ENCODE data around the gene CHKB. TPM values are rescaled to one million over a fixed set of nuclear protein-coding genes. Genes with fewer than 3 reads are reported as not detected.

CHKB gene
- total RNA-seq, 1 donor from 2014 or later: 47.4 TPM

- TF ChIP-seq CTCF (IDR thresholded peaks at IDR 0.05): no peak
- no peaks in the 10 kb centered on the region for H3K9me3 Mint-ChIP-seq (ENCODE audit: low read depth)
Measured at GRCh38 chr22:50626850-50627641, 44.4 kb upstream of the CHKB start.

GRCh38 chr22:50626314-50626849 is 43.7 kb upstream of the CHKB start:
- DNase-seq (ENCODE audit: low spot score): no peak
- H3K36me3 Mint-ChIP-seq (ENCODE audit: low read depth): no peaks in the 10 kb centered on the region
- TF ChIP-seq CTCF (IDR thresholded peaks at IDR 0.05): no peak
- peaks cover 23% of the 10 kb centered on the region for H3K4me1 Mint-ChIP-seq (ENCODE audit: low read depth)
- no peaks in the 10 kb centered on the region for H3K27me3 Mint-ChIP-seq (ENCODE audit: low read depth)
- no peaks in the 10 kb centered on the region for H3K9me3 Mint-ChIP-seq (ENCODE audit: low read depth)
- peak overlapping the region; percentile 48 for H3K4me3 Mint-ChIP-seq (ENCODE audit: unreplicated experiment)
- H3K27ac Mint-ChIP-seq (ENCODE audit: unreplicated experiment): no peak overlapping the region

More at GRCh38 chr22:50626850-50627641, 44.4 kb upstream of the CHKB start:
- H3K27me3 Mint-ChIP-seq (ENCODE audit: low read depth): no peaks in the 10 kb centered on the region
- H3K4me3 Mint-ChIP-seq (ENCODE audit: unreplicated experiment): peak overlapping the region; percentile 87
- no peak for DNase-seq (ENCODE audit: low spot score)
- H3K36me3 Mint-ChIP-seq (ENCODE audit: low read depth): no peaks in the 10 kb centered on the region
- no peak overlapping the region for H3K27ac Mint-ChIP-seq (ENCODE audit: unreplicated experiment)
- peaks cover 16% of the 10 kb centered on the region for H3K4me1 Mint-ChIP-seq (ENCODE audit: low read depth)

GRCh38 chr22:50625568-50626313 is 43.1 kb upstream of the CHKB start:
- H3K36me3 Mint-ChIP-seq (ENCODE audit: low read depth): no peaks in the 10 kb centered on the region
- peaks cover 29% of the 10 kb centered on the region for H3K4me1 Mint-ChIP-seq (ENCODE audit: low read depth)
- no peaks in the 10 kb centered on the region for H3K27me3 Mint-ChIP-seq (ENCODE audit: low read depth)
- H3K27ac Mint-ChIP-seq (ENCODE audit: unreplicated experiment): no peak overlapping the region
- no peak for DNase-seq (ENCODE audit: low spot score)
- no peak overlapping the region for H3K4me3 Mint-ChIP-seq (ENCODE audit: unreplicated experiment)
- no peaks in the 10 kb centered on the region for H3K9me3 Mint-ChIP-seq (ENCODE audit: low read depth)
- peak; percentile 32 for TF ChIP-seq CTCF (IDR thresholded peaks at IDR 0.05)

GRCh38 chr22:50625131-50625567 is 42.5 kb upstream of the CHKB start:
- Mint-ChIP-seq H3K36me3 (ENCODE audit: low read depth) (no peaks in the 10 kb centered on the region), H3K9me3 (ENCODE audit: low read depth) (no peaks in the 10 kb centered on the region), H3K27ac (ENCODE audit: unreplicated experiment) (no peak overlapping the region), H3K4me1 (ENCODE audit: low read depth) (peaks cover 33% of the 10 kb centered on the region), H3K4me3 (ENCODE audit: unreplicated experiment) (no peak overlapping the region), H3K27me3 (ENCODE audit: low read depth) (no peaks in the 10 kb centered on the region)
- TF ChIP-seq CTCF (IDR thresholded peaks at IDR 0.05): no peak
- no peak for DNase-seq (ENCODE audit: low spot score)

Measured in chondrocyte (in vitro differentiated cells).